Stimulated activated CD8-positive, alpha-beta memory T cell treated with anti-CD3 and anti-CD28 coated beads, Interleukin-2, amount 100 ng/mL, for 48 hours (primary cell): ENCODE measurements around the gene TEX30.

Experiments
- DNase-seq, 2 donors: peaks; one replicate each; pipeline ENCODE4 v3.0.0-alpha.2; 2020; ENCODE audit warnings: low read depth in 2 of 2

TEX30 gene

DNA sequence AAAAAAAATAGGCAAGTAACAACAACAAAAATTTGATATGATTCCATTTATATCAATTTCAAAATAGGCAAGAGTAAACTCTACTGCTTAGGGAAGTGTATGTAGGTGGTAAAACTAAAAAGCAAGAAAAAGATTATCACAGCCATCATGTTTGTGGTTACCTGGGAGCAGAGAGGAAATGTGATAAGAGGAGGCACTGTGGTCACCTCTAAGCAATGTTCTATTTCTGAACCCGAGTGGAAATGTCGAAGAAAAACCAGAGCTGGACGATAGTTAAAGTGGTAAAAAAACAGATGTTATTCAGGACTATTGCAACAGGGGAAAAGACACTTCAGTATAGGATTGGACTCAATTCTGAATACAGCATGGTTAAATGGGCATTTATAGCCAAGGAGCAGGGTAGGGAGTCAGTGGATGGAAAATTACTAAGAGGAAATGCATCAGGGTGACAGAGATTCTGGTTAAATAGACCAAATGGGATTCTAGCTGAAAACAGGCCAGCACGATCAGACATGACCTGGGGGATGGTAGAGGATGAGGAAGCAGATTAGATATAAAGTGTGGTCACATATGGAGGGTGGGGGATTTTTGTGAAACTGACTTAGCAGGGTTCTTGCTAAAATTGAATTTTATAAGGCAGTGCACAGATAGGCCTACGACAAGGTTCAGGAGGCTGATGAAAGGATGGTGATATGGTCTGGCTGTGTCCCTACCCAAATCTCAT, 6.0 kb upstream of the TEX30 start:
- peak in 1 of 2 donors; percentile 9 for DNase-seq

DNA sequence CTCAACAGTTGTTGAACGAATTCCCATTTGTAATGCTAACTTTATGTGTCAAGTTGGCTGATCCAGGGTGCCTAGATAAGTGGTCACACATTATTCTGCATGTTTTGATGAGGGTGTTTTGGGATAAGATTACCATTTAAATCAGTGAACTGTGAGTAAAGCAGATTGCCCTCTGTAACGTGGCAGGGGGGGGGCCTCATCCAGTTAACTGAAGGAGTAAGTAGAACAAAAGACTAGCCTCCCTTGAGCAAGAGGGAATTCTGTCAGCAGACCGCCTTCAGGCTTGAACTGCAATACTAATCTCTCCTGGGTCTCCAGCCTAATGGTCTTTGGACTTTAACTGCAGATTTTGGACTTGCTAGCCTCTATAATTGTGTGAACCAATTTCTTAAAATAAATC, 4.2 kb upstream of the TEX30 start:
- DNase-seq = no peak

DNA sequence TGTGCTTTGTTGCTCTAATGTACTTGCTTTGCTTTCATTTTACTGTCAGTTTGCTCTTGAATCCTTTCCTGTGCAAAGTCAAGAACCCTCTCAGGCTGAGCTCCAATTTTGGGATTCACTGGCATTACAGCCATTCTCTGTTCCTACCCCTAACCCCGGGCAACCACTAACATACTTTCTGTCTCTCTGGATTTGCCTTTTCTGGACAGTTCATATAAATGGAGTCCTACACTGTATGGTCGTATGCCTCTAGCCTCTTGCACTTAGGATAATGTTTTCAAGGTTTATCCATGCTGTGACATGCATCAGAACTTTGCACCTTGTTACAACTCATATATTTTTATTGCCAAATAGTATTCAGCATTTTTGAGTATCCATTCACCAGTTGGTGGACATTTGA, 2.7 kb upstream of the TEX30 start:
- no peak for DNase-seq

DNA sequence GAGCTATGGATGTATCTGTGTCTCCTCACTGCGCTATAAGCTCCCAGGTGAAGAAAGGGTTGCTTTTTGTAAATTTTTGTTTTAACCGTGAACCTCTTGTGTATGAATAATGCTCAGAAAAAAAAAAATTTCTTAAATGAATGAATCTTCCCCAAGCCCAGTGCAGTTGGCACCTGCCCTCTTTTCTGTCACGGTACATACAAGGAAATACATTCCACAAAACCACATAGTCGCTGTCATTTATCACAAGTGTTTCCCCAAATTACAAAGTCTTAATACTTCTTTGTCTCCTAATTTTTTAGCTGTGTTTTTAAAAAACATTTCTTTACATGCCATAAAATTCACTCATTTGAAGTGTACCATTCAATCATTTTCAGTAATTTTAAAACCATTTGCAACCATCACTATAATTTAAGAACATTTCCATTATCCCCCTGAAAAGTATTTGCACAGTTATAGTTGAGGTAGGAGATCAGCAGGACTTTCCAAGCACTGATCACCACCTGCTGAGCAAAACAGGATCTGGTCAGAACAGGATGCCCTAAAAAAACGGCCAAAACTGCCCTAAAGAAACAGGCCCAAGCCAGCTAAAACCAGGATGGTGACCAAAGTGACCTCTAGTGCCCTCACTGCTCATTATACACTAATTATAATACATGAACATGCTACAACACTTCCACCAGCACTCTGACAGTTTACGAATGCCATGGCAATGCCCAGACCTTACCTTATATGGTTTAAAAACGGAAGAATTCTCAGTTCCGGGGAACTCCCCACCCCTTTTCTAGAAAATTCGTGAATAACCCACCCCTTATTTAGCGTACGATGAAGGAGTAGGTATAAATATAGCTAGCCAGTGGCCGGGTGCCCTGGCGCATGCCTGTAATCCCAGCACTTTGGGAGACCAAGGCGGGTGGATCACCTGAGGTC, 1.3 kb upstream of the TEX30 start:
- no peak for DNase-seq

DNA sequence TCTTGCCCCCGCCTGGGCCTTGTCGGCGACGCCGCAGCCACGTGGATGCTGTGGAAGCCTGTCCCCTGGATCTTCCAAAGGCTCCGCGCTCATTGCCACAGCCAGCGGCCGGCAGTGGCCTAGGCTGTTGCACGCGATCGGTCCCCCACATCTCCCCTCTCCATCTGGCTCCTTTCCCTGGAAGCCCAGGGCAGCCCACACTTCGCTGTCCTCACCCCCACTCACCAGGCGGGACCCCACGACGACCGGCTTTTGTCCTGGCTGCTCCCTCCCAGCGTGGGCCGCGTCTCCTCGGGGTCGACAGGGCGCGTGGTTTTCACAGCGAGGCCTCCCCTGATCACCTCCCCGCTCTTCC, 605 bp upstream of the TEX30 start:
- no peak for DNase-seq

DNA sequence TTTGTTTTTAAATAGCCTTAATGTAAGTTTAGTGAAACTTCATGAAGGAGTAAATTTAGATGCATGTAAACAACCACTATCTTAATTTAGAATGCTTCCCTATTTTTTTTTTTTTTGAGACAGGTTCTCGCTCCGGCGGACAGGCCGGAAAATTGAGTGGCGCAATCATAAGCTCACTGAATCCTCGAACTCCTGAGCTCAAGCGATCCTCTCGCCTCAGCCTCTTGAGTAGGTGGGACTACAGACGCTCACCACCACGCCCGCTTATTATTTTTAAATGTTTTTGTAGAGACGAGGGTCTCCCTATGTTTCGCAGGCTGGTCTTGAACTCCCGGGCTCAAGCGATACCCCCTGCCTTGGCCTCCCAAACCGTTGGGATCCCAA, 1.6 kb downstream of the TEX30 start:
- no peak for DNase-seq

DNA sequence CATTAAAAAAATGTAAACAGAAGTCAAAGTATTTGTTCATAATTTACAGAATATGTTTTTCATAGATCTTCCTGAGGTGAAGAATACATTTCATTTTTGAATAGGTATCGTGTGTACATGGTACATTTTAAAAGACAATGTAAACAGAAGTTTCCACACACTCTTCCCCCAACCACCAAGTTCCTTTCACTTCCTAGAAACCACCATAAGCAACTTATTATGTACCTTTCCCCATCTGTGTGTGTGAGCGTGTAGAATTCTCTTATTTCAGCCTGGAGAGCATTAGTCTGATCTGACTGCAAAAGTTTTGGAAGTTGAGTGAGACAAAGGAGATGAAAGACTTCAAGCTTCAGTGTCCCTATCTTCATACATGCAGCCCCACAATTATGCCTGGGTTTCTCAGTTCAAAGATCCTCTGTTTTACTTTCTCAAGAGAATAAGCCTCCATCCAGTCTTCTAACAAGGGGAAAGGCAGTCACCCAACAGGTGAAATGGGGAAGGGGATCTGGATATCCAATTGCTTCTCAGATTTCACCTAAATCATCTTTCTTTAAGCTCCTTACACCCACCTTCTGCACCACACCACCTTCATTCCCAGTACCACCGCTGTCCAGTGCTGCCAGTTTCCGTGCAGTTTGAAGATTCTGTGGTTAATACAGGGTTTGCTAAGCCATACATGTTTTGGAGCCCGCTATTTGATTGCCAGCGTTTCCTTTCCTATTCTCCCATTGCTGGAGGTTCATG, 2.1 kb downstream of the TEX30 start:
- DNase-seq = no peak

DNA sequence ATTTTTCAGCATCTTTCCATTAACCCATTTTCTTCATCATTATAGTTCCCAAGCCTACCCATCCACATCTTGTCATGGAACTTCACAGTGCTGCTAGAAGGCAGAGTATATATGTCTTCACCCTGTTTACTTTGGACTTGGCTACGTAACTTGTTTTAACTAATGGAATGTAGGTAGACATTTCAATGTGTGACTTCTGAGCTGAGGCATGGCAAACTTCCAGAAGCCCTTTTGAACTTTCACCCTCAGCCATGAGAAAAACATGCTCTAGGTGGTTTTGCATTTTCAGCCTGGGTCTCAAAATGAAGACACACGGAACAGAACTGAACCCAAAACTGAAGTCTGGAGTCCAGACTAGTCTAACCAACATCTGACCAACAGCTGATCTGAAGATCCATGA, 3.2 kb downstream of the TEX30 start:
- no peak for DNase-seq

DNA sequence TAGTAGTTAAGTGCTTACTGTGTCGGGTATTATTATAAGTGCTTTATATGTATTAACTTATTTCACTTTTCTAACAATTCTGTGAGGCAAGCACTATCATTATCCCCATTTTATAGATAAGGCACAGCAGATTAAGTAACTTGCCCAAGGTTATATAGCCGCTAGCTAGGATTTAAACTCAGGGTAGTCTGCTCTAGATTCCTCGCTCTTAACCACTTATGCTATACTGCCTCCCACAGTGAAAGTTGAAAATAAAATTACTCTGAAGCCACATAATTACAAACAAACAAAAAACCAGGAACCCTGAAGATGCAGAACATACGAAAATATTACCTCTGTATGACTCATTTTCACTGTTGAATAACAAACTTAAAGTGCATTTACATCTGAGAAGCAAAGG, 3.9 kb downstream of the TEX30 start:
- no peak for DNase-seq

DNA sequence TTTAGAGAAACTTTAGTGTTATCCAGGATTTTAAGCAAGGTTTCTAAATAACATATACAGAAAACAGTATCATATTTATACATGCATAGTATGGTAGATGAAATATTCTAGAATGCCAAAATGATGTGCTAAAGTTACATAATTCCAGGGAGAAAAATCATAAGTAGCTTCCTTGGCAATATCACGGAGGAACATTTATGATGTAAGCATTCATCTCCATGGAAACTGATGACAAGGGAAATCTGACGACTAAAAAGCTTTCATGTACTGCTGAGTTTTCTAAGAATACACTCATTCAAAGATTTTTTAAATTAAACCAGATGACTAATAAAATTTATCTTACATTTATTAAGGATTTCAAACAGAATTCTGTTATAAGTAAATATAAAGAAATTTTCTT, 4.7 kb downstream of the TEX30 start:
- DNase-seq = no peak

DNA sequence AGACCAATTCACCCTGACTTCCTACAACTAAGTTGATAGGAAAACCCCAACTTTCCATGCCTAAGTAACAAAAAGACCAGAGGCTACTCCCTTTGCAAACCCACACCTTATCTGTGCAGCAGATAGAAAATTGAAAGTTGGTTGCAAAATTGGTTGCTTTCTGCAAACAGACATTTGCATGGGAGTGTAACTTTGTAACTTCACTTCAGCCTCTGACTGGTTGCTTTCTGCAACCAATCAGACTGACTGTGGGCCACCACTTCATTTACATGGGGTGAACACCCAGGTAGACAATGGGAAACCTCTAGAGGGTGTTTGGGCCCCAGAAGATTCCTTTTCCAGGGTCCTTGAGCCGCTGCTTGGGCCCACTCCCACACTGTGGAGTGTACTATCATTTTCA, 9.8 kb downstream of the TEX30 start:
- DNase-seq = no peak

DNA sequence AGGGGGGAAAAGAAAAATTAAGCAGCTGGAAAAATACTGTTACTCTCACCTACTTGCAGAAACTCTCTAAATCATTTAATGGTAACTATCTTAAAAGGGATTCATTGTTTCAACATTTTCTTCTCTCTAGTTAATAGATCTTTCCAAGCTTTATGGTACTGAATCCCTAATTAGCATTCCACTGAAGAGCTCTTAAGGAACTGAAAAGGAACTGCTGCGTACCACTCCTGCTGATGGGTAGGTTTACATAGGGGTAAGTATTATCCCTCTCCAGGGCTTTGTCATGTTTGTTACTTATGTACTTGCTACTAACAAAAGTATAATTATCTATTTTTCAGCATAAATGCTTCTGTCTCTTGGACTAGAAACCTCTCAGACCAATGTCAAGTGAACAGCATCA, 12.5 kb downstream of the TEX30 start:
- DNase-seq = no peak

DNA sequence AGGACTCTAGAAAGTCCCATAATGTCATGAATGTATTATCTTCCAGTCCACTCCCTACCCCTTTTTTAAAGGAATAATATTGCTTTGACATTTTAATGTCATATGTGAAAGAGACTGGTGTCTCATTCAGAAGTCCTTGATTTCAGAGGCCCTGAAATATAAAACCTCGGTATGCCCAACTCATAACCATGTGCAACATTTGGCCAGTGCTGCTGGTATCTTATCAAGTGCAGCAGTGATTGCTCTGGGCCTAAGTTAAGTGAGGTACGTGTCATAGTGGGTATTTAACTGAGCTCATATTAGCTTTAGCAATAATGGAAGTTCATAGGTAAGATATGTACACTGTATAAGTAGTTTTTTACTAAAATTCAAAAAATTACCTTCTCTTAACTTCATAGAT, 14.7 kb downstream of the TEX30 start:
- DNase-seq = no peak

DNA sequence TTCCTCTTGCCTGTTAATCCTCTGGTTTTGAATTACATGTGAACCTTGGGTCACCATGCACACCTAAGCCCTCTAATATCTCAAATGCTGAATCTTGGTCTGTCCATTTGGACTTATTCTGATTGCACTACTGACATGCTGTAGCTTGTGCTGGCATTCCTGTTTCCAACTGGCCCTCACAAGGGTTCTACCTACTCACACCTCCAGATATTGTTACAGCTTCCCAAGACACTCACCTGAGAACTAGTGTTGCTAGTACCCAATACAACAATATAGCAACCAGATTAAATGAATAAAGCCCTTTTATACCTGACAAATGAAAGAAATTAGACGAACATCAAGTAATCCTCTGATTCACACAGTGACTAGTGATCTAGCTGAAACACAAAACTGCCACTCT, 16.6 kb downstream of the TEX30 start:
- DNase-seq = no peak

DNA sequence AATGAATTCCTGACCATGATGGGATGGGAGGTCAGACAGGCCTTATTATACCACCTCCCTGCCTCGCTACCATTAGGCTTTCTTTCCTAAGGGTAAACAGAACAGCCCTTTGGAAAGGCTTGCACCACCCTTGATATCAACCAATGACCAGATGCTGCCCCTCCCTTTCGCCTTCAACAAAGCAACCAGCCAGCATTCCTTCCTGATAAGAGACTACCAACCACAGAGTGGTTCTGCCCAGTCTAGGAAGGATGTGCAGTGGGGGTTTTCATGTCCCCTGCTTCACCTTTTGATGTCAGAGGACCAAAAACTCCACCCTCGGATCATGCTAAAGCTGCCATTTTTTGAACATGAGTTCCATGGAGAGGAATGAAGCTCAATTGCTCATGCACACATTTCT, 21.7 kb downstream of the TEX30 start:
- DNase-seq = no peak

DNA sequence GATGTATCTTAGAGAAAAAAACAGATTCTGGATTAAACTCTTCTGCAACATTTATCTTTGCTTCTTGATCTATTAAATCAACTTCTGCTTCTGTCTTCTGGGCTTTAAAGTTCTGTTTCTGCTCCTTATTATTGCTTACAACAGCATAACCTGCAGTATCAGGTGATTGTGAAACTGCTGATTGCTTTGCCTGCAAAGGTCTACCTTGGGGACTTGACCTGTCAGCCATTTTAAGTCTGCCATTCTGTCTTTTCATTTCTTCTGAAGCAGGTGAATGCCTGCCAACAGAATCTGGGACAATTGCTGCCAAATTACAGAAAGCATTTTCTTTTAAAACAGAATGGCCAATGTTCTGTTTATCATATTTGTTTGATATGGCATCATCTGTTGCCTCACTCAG, 31.1 kb downstream of the TEX30 start:
- no peak for DNase-seq

DNA sequence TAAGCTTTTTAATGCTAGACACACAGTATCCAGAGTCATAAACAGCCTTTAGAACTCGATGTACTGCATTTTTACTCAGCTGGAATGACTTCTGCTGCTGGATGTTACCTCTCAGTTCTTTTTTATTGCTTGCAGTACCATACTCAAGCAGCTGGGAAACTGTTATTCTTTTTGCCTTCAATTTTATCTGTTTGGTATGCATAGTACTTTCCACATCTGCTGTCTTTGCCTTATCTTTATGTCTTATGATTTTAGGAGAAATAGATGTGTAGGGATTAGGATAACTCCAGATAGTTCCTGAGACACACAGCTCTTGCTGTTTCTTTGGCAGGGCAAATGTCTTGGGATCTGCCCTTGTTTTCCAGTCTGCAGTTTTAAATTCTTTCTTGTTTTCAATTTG, 31.5 kb downstream of the TEX30 start:
- no peak for DNase-seq

DNA sequence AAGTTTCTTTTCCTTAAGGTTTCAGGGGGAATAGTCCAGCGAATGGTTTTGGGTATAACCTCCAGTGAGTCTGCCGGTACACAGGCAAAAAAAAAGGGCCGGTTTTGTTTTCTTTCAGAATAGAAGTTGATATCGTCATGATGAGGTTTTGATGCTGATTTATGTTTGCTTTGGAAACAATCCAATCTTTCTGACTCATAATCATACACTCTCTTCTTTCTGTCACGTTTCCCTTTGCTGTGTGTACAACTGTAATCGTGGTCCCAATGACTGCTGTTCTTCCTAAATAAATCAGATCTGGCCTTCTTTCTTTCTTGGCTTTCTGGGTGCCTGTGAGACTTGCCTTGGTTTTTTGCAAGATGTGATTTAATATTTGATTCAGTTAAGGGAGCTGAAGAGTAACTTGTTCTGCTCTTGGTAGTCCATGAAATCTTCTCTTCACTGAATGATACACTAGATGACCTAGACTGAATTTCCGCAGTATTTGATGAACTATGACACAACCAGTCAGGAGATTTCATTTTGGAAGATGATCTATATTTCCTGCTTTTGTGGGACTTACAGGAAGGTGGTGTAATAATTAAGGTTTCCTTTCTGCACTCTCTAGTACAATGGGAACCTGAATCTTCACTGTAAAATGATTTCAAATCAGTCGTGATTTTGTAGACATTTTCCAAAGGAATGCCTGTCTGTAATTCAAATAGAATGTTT, 43.9 kb downstream of the TEX30 start:
- DNase-seq = no peak

DNA sequence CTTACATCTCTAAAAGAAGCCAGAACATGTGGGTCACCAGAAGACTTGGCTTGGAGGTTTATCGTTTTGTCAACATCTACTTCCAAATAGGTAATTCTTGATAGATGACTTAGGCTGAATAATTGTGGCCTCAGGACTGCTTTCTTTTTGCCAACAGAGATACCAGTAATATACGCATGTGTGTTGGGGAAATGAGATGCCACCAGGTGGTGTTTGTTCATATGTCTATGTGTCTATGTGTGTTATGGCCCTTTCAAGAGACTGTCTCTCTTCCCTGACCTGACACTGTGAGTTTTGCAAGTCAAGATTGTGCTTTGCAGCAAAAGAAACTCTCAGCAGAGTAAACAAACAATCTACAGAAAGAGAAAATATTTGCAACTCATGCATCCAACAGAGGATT, 47.2 kb downstream of the TEX30 start:
- DNase-seq = no peak

DNA sequence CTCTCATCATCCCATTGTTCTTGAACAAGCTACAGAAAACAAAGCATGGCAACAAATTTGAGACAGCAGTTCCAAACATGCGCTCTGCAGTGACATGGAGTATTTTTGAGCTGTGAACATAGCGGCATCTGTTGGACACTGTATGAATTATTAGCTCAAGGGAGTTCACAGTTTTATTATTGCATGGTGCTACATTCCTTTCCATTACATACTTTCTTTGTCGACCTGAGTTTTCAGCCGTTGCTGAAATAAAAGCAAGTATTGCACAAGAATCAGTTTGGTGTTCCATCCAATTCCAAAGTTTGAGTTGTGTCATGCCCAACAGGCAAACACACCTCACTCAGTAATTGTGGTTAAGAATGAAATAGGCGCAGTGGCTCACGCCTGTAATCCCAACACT, 48.7 kb downstream of the TEX30 start:
- no peak for DNase-seq

DNA sequence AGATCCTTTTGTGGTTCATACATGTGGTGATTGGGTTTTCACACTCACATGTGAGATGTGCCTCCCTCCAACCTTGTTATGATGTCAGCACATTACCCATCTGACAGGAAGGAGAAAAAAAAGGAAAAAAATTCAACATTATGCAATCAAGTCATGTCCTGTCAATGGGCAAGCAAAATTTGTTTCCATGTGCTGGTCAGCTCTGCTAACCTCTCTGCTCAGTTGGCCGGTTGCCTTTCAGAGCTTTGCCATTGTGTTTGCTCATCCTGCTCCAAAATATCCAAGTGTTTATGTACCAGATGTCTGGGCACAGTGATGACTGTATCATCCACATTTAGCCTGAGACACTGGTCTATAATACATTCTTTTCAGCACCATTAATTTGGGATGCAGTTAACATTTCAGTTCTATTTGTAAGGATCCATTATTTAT, 51.8 kb downstream of the TEX30 start:
- DNase-seq = no peak

DNA sequence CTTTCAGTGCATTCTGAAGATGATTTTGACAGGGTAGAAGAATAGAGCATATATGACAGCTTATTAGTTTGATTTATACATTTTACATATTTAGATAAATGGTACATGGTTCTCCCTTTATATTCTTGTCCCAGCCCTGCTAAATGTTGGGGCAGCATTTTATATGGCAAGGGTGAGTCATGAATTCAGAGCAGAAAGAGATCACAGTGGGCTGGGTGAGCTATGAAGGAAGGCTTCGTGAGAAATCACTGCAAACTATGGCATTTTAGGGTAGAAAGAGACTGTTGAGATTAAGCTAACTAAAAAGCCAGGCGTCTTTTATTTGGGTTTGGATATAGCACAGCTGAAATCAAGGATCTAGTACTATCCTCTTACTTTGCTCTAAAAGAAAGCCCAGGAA, 54.8 kb downstream of the TEX30 start:
- no peak for DNase-seq
